Measurements from ENCODE around the gene ADCY10.
"Not testable (repeated sequence)": the region's sequence is repeated elsewhere in the genome, so short reads cannot be mapped to it uniquely, and the experiment has no call there.

Gene ADCY10

GRCh38 chr1:167820684-167821355 is 93.1 kb downstream of the ADCY10 start:
- peak overlapping the region; percentile 47 to 80 for H3K27ac ChIP-seq
- no peak for DNase-seq (ENCODE audit: low spot score)
- H3K4me3 ChIP-seq = no peak overlapping the region
- TF ChIP-seq CTCF (IDR thresholded peaks at IDR 0.05) = no peak

DNA sequence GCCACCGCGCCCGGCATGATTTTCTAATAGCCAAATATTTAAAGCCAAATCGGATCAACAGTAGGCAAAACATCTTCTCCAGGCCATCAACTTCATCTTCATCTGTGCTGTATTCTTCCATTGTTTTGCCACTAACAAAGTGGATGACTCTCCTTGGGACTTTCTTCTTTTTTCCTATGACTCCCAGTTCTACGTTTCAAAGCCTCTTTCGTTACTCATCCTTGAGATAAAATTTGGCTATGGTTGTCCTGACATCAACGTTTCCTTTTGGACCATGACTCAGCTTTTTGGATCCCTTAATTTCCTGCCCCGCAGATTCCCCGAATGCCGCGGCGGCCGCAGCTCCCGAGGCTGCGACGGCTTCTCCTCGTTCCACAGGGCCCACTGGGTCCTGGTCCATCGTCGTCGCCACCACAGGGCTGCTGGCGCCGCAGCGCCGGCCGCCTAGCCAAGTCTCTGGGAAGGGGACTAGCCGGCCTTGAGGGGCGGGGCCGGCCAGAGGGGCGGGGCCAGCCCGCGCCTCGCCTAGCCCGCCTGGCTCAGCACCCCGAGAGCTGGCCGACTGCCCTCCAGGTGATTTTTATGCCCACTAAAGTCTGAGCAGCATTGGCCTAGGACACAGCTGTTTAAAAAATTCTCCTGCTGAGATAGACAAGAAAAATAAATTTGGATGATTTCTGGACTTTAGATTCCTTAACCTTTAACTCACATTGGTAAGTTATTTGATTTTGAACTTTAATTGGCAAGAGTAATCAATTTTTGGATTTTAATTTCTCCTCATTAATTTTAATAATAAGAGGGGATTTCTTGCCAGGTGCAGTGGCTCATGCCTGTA is 93.9 kb downstream of the ADCY10 start:
- no peak for TF ChIP-seq CTCF (IDR thresholded peaks at IDR 0.05)
- H3K27ac ChIP-seq = peak overlapping the region; percentile 47 to 80
- peak overlapping the region; percentile 64 for H3K4me3 ChIP-seq
- peak; percentile 91 for DNase-seq (ENCODE audit: low spot score)

GRCh38 chr1:167815650-167816049 is 98.3 kb downstream of the ADCY10 start:
- Histone ChIP-seq H3K27ac (no peak overlapping the region), H3K4me3 (no peak overlapping the region)
- no peak for TF ChIP-seq CTCF (IDR thresholded peaks at IDR 0.05)
- DNase-seq (ENCODE audit: low spot score) = no peak

- TF ChIP-seq CTCF (IDR thresholded peaks at IDR 0.05) = no peak
- Histone ChIP-seq H3K27ac (no peak overlapping the region), H3K4me3 (no peak overlapping the region)
- DNase-seq (ENCODE audit: low spot score) = no peak
Measured at GRCh38 chr1:167812972-167813371, 101.0 kb downstream of the ADCY10 start.

DNA sequence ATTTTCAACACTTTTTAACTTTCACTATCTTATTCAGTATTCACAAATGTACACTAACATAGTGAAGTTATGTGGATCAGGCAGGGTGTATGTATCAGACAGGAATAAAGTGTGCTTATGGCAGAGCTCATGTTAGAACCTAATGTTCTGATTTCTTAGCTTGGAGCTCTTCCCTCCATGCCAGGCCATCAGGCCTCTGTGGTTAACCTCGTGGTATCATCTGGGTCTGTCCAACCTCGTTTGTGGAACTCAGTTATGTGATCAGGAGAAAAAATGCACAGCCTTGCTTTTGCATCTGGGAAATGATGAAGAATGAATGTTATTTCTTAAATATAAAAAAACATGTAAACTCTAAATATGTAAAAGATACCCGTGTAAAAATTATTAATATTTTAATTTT is 105.2 kb downstream of the ADCY10 start:
- TF ChIP-seq CTCF (IDR thresholded peaks at IDR 0.05) = no peak

DNA sequence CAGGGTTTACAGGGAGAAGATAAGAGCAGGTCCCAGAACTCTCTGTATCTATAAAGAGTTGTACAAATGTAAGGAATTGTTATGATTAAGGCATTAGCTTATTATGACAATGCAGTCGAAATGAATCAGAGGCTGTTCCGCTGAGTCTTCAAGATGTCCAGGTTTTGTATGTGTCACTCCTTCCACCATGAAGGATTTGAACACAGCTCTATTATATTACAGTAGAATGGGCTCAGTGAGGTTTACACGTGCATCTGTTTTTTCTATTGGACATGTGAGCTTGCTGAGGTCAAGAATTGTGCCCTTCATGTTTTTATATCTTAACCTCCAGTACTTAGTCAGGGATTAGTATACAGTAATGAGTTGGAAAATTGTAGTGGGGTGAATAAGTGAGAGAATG is 105.8 kb downstream of the ADCY10 start:
- H3K27ac ChIP-seq = no peak overlapping the region
- no peak for TF ChIP-seq CTCF (IDR thresholded peaks at IDR 0.05)
- no peak for DNase-seq (ENCODE audit: low spot score)
- no peak overlapping the region for H3K4me3 ChIP-seq

More for the DNA sequence above, 105.2 kb downstream of the ADCY10 start:
- no peak overlapping the region for H3K27ac ChIP-seq
- no peak overlapping the region for H3K4me3 ChIP-seq
- no peak for DNase-seq (ENCODE audit: low spot score)

DNA sequence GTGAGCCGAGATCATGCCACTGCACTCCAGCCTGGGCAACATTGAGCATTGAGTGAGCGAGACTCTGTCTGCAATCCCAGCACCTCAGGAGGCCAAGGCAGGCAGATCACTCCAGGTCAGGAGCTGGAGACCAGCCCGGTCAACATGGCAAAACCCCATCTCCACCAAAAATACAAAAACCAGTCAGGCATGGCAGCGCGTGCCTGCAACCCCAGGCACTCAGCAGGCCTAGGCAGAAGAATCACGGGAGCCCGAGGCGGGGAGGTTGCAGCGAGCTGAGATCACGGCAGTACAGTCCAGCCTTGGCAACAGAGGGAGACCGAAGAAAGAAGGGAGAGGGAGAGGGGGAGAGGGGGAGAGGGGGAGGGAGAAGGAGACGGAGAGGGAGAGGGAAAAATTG is 107.3 kb downstream of the ADCY10 start:
- not testable (repeated sequence) for H3K4me3 ChIP-seq; DNase-seq (ENCODE audit: low spot score); H3K27ac ChIP-seq

DNA sequence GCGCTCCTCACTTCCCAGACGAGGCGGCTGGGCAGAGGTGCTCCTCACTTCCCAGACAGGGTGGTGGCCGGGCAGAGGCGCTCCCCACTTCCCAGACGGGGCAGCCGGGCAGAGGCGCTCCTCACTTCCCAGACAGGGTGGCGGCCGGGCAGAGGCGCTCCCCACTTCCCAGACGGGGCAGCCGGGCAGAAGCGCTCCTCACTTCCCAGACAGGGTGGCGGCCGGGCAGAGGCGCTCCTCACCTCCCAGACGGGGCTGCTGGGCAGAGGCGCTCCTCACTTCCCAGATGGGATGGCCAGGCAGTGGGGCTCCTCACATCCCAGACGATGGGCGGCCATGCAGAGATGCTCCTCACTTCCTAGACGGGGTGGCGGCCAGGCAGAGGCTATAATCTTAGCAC is 107.7 kb downstream of the ADCY10 start:
- H3K4me3 ChIP-seq; H3K27ac ChIP-seq; DNase-seq (ENCODE audit: low spot score): not testable (repeated sequence)

Measured in coronary artery (tissue), 2 donors.